Upper lobe of left lung (tissue), 6 donors: ENCODE measurements around the gene JTB. TPM values are rescaled to one million over a fixed set of nuclear protein-coding genes. Genes with fewer than 3 reads are reported as not detected.

ENCODE experiments used
- ATAC-seq, 2 donors: fragments of 200-7000 bp; cut with Tn5 transposase; one replicate each; pipeline ENCODE4 v1.9.1; 2022; ENCODE audit warnings: mild to moderate bottlenecking in 2 of 2, moderate library complexity in 2 of 2; ENCODE audit not compliant: low FRiP score in 2 of 2
- DNase-seq, 2 donors: peaks; one replicate each; pipeline ENCODE4 v3.0.0-alpha.2; 2019 to 2020
- H3K27ac ChIP-seq, 4 donors: fragments of 200-600 bp; sonication (generic); one replicate each; pipeline ENCODE4 v1.5.1; 2016 to 2019
- H3K27me3 ChIP-seq, 4 donors: fragments of 200-600 bp; sonication (generic); one replicate each; pipeline ENCODE4 v1.5.1; 2017 to 2019
- H3K36me3 ChIP-seq, 4 donors: fragments of 200-600 bp; sonication (generic); one replicate each; pipeline ENCODE4 v1.5.1; 2016 to 2019
- H3K4me1 ChIP-seq, 4 donors: fragments of 200-600 bp; sonication (generic); one replicate each; pipeline ENCODE4 v1.5.1; 2018 to 2019
- H3K4me3 ChIP-seq, 4 donors: fragments of 200-600 bp; sonication (generic); one replicate each; pipeline ENCODE4 v1.5.1; 2017 to 2019; ENCODE audit warnings: mild to moderate bottlenecking in 2 of 4, moderate library complexity in 1 of 4
- H3K9me3 ChIP-seq, 4 donors: fragments of 200-600 bp; sonication (generic); one replicate each; pipeline ENCODE4 v1.5.1; 2018 to 2019
- EP300 ChIP-seq, 4 donors: sonication (generic); formaldehyde crosslinking; IDR thresholded peaks; one replicate each; pipeline ENCODE4 v1.5.1; 2017; ENCODE audit warnings: antibody characterized with exemption in 4 of 4, control low read depth in 2 of 4
- POLR2A ChIP-seq, 4 donors: fragments of 450-650 bp; IDR thresholded peaks; one replicate each; pipeline ENCODE4 v1.5.1; 2016 to 2017; ENCODE audit warnings: antibody characterized with exemption in 4 of 4, mild to moderate bottlenecking in 2 of 4
- POLR2AphosphoS5 ChIP-seq, 2 donors: sonication (generic); formaldehyde crosslinking; IDR thresholded peaks; one replicate each; pipeline ENCODE4 v1.5.1; 2017; ENCODE audit warnings: antibody characterized with exemption in 2 of 2
- WGBS, 2 donors: methylation state at CpG; one replicate each; pipeline ENCODE4 v1.1.5; 2017 to 2018; 5-methylcytosine and 5-hydroxymethylcytosine counted together
- total RNA-seq, 6 donors: library from RNA; depleted of rRNA in 4 of 6; stranded (reverse); fragments of >200 nt in 4 of 6; gene quantifications; one replicate each; pipeline versions ENCODE4 v1.1.0 to v1.2.1, GENCODE V29; 2016 to 2021
- TF ChIP-seq, protein P1 (sequence below), 6 experiments: fragments of 450-650 bp in 4 of 6; fragments of 200-600 bp in 2 of 6; sonication (generic) in 2 of 6; IDR thresholded peaks; one replicate each; pipeline ENCODE4 v1.5.1; 2016 to 2019; ENCODE audit warnings: antibody characterized with exemption in 6 of 6
- donor health status: DM: no; HTN: no; CAD: no; lungs with moderate emphysema.
- donor health status: DM: no; HTN: yes; CAD: no; lungs with severe emphysema.

The JTB gene
- total RNA-seq, 6 donors from 2014 or later = 123 to 285 (median 157) TPM

DNA sequence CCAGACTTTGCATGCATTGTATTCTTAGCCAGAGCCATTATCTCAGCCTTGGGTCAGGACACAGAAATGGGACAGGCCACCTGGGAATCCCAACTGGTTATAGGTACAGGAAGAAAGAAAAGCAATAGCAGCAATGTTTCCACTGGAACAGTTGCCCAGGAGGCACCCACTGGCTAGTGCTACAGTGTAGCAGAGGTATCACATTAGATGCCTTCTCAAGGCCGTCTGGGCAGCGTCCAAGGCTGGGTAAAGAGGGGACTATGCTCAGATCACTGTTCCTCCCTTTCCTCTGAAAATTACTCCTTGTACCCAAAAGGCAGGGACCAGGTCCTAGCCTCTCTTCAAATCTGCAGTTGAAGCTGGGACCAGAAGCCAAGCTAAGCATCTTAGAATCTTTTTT, 7.1 kb downstream of the JTB start:
- no peak for ATAC-seq
- Histone ChIP-seq H3K36me3 (peaks cover 3 to 26% (median 21%) of the 10 kb centered on the region in 4 donors), H3K27me3 (no peaks in the 10 kb centered on the region), H3K9me3 (no peaks in the 10 kb centered on the region), H3K27ac (no peak overlapping the region), H3K4me1 (peaks cover 21 to 31% (median 25%) of the 10 kb centered on the region in 4 donors), H3K4me3 (no peak overlapping the region)
- TF ChIP-seq POLR2A (IDR thresholded peaks at IDR 0.05) (no peak), EP300 (IDR thresholded peaks at IDR 0.05) (no peak), POLR2AphosphoS5 (IDR thresholded peaks at IDR 0.05) (no peak)
- TF ChIP-seq, protein P1, sequence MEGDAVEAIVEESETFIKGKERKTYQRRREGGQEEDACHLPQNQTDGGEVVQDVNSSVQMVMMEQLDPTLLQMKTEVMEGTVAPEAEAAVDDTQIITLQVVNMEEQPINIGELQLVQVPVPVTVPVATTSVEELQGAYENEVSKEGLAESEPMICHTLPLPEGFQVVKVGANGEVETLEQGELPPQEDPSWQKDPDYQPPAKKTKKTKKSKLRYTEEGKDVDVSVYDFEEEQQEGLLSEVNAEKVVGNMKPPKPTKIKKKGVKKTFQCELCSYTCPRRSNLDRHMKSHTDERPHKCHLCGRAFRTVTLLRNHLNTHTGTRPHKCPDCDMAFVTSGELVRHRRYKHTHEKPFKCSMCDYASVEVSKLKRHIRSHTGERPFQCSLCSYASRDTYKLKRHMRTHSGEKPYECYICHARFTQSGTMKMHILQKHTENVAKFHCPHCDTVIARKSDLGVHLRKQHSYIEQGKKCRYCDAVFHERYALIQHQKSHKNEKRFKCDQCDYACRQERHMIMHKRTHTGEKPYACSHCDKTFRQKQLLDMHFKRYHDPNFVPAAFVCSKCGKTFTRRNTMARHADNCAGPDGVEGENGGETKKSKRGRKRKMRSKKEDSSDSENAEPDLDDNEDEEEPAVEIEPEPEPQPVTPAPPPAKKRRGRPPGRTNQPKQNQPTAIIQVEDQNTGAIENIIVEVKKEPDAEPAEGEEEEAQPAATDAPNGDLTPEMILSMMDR (IDR thresholded peaks at IDR 0.05) = no peak
- DNase-seq = no peak
- 82 to 88% methylated on average over 2 of the region's 2 CpGs for WGBS, 2 donors

DNA sequence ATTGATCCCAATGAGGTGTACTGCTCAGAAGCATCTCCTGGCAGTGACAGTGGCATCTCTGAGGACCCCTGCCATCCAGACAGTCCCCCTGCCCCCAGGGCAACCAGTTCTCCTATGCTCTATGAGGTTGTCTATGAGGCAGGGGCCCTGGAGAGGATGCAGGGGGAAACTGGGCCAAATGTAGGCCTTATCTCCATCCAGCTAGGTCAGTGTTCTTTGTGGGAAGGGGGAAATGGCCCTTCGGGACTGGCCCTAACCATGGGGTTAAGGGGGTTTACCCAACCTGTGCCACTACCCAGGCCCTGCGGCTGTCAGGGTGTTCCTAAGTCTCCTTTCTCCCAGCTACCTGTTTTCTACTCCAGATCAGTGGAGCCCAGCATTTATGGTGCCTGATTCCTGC, 8.5 kb downstream of the JTB start:
- 89 to 90% methylated on average over 2 of the region's 2 CpGs for WGBS, 2 donors
- no peak for ATAC-seq
- peaks cover 0 to 13% (median 7%) of the 10 kb centered on the region in 4 donors for H3K36me3 ChIP-seq
- no peaks in the 10 kb centered on the region for H3K27me3 ChIP-seq
- no peak overlapping the region for H3K4me3 ChIP-seq
- TF ChIP-seq POLR2A (IDR thresholded peaks at IDR 0.05) = no peak
- TF ChIP-seq, protein P1 (IDR thresholded peaks at IDR 0.05) = no peak
- TF ChIP-seq POLR2AphosphoS5 (IDR thresholded peaks at IDR 0.05) = no peak
- TF ChIP-seq EP300 (IDR thresholded peaks at IDR 0.05) = no peak
- peaks cover 31 to 44% (median 34%) of the 10 kb centered on the region in 4 donors for H3K4me1 ChIP-seq
- no peak for DNase-seq
- peak overlapping the region in 1 of 4 donors; percentile 97 for H3K27ac ChIP-seq
- no peaks in the 10 kb centered on the region for H3K9me3 ChIP-seq

DNA sequence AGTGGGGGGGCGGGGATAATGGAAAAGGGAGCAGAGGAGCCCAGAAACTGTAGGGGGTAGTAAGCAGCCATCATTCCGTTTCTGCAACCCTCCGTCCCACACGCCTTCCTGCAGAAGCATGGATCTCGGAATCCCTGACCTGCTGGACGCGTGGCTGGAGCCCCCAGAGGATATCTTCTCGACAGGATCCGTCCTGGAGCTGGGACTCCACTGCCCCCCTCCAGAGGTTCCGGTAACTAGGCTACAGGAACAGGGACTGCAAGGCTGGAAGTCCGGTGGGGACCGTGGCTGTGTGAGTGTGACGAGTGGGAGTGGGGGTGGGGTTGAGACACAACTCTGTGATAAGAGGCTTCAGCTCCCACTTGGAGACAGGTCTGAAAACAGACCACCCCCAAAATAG, 9.1 kb downstream of the JTB start:
- no peak for ATAC-seq
- Histone ChIP-seq H3K9me3 (no peaks in the 10 kb centered on the region), H3K36me3 (peaks cover 0 to 8% (median 2%) of the 10 kb centered on the region in 4 donors), H3K4me3 (peak overlapping the region in 3 of 4 donors; percentile 52 to 62 (median 62)), H3K4me1 (peaks cover 34 to 48% (median 35%) of the 10 kb centered on the region in 4 donors), H3K27ac (peak overlapping the region in 3 of 4 donors; percentile 81 to 97 (median 85)), H3K27me3 (no peaks in the 10 kb centered on the region)
- DNase-seq = no peak
- TF ChIP-seq, protein P1 (IDR thresholded peaks at IDR 0.05) = no peak
- TF ChIP-seq POLR2A (IDR thresholded peaks at IDR 0.05) (no peak), EP300 (IDR thresholded peaks at IDR 0.05) (no peak), POLR2AphosphoS5 (IDR thresholded peaks at IDR 0.05) (no peak)
- 12% methylated on average over 11 to 13 of the region's 13 CpGs for WGBS, 2 donors

DNA sequence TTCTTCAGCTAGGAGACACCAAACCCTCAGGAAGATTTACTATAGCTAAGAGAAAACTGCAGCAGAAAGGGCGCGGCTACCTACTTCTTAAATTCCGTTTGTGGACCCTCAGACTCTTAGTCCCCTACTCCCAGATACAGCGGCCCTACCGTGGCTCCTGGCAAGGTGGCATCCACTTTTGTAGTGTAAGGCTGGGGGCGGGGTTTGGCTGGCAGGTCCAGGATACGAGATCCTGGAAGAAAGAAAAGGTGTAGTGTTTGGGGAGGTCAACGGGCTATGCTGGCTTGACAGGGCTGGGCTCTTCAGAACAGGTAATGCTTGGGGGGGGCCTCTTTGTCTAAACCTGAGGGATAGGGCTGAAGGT, 9.5 kb downstream of the JTB start:
- ATAC-seq = no peak
- peak overlapping the region; percentile 81 to 97 (median 86) for H3K27ac ChIP-seq
- H3K36me3 ChIP-seq = peaks cover 0 to 4% (median 0%) of the 10 kb centered on the region in 4 donors
- 3 to 9% methylated on average over 8 of the region's 8 CpGs for WGBS, 2 donors
- H3K9me3 ChIP-seq = no peaks in the 10 kb centered on the region
- H3K27me3 ChIP-seq = no peaks in the 10 kb centered on the region
- H3K4me3 ChIP-seq = peak overlapping the region in 3 of 4 donors; percentile 52 to 62 (median 62)
- TF ChIP-seq EP300 (IDR thresholded peaks at IDR 0.05) (no peak), POLR2AphosphoS5 (IDR thresholded peaks at IDR 0.05) (no peak), POLR2A (IDR thresholded peaks at IDR 0.05) (no peak)
- TF ChIP-seq, protein P1 (IDR thresholded peaks at IDR 0.05) = no peak
- DNase-seq = peak in 1 of 2 donors; percentile 74
- H3K4me1 ChIP-seq = peaks cover 34 to 48% (median 35%) of the 10 kb centered on the region in 4 donors
